Kidney (tissue), 14 donors: ENCODE results near the gene SFI1. TPM values are rescaled to one million over a fixed set of nuclear protein-coding genes. Genes with fewer than 3 reads are reported as not detected.

Experiments
- DNase-seq, 5 donors: peaks; one replicate each; pipeline ENCODE4 v3.0.0-alpha.2; 2013 to 2020
- FAIRE-seq: peaks from 2 replicates; lab custom pipeline; 2012; peaks lifted over from hg19 to GRCh38; lab: Jason Lieb, UNC
- H3K27ac ChIP-seq, 2 donors: one replicate each; pipeline ENCODE4 v1.7.0; 2013; ENCODE audit warnings: low read depth in 2 of 2, low read length in 2 of 2, inconsistent platforms in 1 of 2
- H3K27me3 ChIP-seq: one replicate; pipeline ENCODE4 v1.7.1; 2013; ENCODE audit warnings: low read length, inconsistent platforms; ENCODE audit not compliant: control insufficient read depth, insufficient read depth
- H3K36me3 ChIP-seq, 3 donors: one replicate each; pipeline versions ENCODE4 v1.7.0 to v1.7.1; 2013; ENCODE audit warnings: low read length in 3 of 3, control low read depth in 1 of 3, inconsistent platforms in 1 of 3; ENCODE audit not compliant: insufficient read depth in 3 of 3, control insufficient read depth in 2 of 3
- H3K4me1 ChIP-seq, 3 donors: one replicate each; pipeline versions ENCODE4 v1.7.0 to v1.7.1; 2013; ENCODE audit warnings: low read length in 3 of 3, inconsistent platforms in 1 of 3, low read depth in 1 of 3; ENCODE audit not compliant: control insufficient read depth in 2 of 3, insufficient read depth in 2 of 3
- H3K4me3 ChIP-seq, 3 donors: one replicate each; pipeline versions ENCODE4 v1.7.0 to v1.8.1; 2013; ENCODE audit warnings: low read length in 3 of 3, control low read depth in 1 of 3, inconsistent platforms in 1 of 3
- H3K9ac ChIP-seq, 3 donors: one replicate each; pipeline versions ENCODE4 v1.7.0 to v1.7.1; 2013; ENCODE audit warnings: low read length in 3 of 3, control low read depth in 1 of 3, inconsistent platforms in 1 of 3
- H3K9me3 ChIP-seq, 3 donors: one replicate each; pipeline versions ENCODE4 v1.7.0 to v1.7.1; 2013; ENCODE audit warnings: low read length in 3 of 3, control low read depth in 1 of 3, inconsistent platforms in 1 of 3; ENCODE audit not compliant: control insufficient read depth in 2 of 3, insufficient read depth in 1 of 3
- CTCF ChIP-seq: IDR thresholded peaks from 3 replicates; pipeline ENCODE4 v1.5.1; 2012; ENCODE audit warnings: mild to moderate bottlenecking, moderate library complexity, borderline replicate concordance; ENCODE audit not compliant: insufficient read depth; ENCODE audit errors: extremely low read depth
- intact Hi-C: fragments of 100-400 bp; cut with DNase I; formaldehyde crosslinking; loops from one replicate; pipeline ENCODE4 v1.11.1; 2022
- polyA plus RNA-seq: library from polyadenylated mRNA; stranded (reverse); fragments of 350-450 nt; fragmentation: Illumina TruSeq; extraction: RNeasy Lipid Tissue Mini Kit (QIAGEN cat#74804); gene quantifications from one replicate; pipeline ENCODE4 v1.2.3, GENCODE V29; 2014; ENCODE audit warnings: low read depth, low replicate concordance; ENCODE audit not compliant: insufficient read depth
- total RNA-seq: library from RNA; stranded (reverse); fragmentation: NEBNext Ultra II Directional; extraction: Animal tissue kit (Norgen Biotek cat#: 25700); gene quantifications from one replicate; pipeline ENCODE4 v1.2.1, GENCODE V29; 2021
- donor health status: control.
- donor health status: control.
- donor health status: control.
- donor health status: control.
- donor health status: control.
- donor health status: DM: yes; HTN: yes; CAD: no.
- donor health status: Normal renal cell carcinoma (clear cell type).

The SFI1 gene
- total and polyA plus RNA-seq, 2 donors from 2014 or later, result 11.4 to 48.2 TPM

DNA sequence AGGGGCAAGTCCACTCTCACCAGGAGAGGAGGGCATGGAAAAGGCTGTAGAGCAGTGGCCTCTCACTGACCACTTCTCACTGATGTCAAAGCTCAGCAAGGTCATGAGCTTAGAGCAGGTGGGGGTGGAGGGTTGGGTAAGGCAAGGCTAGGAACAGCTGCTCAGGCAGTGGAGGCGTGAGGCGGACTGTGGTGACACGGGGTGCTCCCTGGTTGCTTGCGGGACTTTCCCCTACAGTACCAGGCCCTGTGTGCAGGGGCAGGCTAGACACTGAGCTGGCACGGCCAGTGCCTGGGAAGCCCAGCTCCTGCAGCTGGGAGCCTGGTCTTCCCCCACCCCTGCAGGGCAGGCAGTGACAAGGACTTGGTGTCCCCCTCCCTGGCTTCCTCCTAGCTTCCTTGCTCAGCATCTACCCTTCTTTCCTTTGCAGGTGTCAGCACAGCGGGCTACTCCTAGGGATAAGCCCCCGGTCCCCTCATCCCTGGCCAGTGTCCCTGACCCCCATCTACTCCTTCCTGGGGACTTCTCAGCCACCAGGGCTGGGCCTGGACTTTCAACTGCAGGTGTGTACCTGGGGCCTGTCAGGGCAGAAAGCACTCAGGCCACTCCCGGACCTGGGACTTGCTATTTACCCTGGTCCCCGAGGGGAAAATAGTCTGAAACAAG is 120.1 kb downstream of the SFI1 start:
- Histone ChIP-seq H3K36me3 (peaks cover 0 to 23% (median 10%) of the 10 kb centered on the region in 3 donors), H3K9me3 (no peaks in the 10 kb centered on the region), H3K4me1 (no peaks in the 10 kb centered on the region), H3K27me3 (no peaks in the 10 kb centered on the region), H3K9ac (no peak overlapping the region), H3K27ac (no peak overlapping the region), H3K4me3 (no peak overlapping the region)
- DNase-seq (no peak), FAIRE-seq (no peak)
- intact Hi-C loops, result no loop called here
- TF ChIP-seq CTCF, result no peak

GRCh38 chr22:31618057-31618456 is 121.7 kb downstream of the SFI1 start:
- FAIRE-seq, result no peak
- H3K27me3 ChIP-seq, result no peaks in the 10 kb centered on the region
- no peak overlapping the region for H3K4me3 ChIP-seq
- no peaks in the 10 kb centered on the region for H3K9me3 ChIP-seq
- intact Hi-C loops, result no loop called here
- peaks cover 0 to 23% (median 10%) of the 10 kb centered on the region in 3 donors for H3K36me3 ChIP-seq
- no peak overlapping the region for H3K9ac ChIP-seq
- H3K27ac ChIP-seq, result no peak overlapping the region
- no peak for DNase-seq
- H3K4me1 ChIP-seq, result no peaks in the 10 kb centered on the region
- TF ChIP-seq CTCF, result no peak

DNA sequence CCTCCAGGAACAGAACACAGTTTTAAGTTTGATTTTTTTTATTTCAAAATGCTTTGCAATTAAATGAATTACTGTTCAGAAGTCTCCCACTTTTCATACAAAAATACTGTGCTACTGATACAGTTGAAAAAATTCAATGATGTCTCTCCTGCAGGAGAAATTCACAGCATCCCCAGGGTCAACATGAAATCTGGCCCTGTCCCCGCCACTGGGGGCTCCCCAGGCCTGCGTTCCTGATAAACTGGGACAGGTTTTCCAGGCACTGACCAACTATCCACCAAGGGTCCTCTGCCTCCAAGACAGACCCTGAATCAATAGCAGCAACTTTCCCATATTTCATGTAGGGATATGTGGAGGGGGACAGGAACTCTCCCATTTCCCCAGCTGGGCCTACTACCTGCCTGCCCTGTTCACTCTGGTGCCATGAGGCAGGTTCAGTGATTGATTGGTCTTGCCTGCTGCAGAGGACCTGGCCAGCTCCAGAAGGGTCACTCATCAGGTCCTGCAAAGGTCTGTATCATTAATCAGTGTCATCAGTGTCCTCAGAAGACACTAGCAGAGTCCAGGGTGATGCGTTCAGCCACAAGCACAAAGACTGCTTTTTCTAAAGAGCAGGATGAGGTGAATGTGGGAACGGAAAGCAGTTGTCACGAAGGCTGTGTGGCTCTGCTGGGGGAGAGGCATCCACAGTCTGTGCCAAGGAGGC is 122.3 kb downstream of the SFI1 start:
- TF ChIP-seq CTCF, result no peak
- Histone ChIP-seq H3K27me3 (no peaks in the 10 kb centered on the region), H3K9me3 (no peaks in the 10 kb centered on the region), H3K36me3 (peaks cover 0 to 23% (median 10%) of the 10 kb centered on the region in 3 donors), H3K4me3 (no peak overlapping the region), H3K4me1 (no peaks in the 10 kb centered on the region), H3K9ac (no peak overlapping the region), H3K27ac (no peak overlapping the region)
- DNase-seq (no peak), FAIRE-seq (no peak)
- intact Hi-C loops, result no loop called here
